ENCODE data around the gene ELMO3.

DNA sequence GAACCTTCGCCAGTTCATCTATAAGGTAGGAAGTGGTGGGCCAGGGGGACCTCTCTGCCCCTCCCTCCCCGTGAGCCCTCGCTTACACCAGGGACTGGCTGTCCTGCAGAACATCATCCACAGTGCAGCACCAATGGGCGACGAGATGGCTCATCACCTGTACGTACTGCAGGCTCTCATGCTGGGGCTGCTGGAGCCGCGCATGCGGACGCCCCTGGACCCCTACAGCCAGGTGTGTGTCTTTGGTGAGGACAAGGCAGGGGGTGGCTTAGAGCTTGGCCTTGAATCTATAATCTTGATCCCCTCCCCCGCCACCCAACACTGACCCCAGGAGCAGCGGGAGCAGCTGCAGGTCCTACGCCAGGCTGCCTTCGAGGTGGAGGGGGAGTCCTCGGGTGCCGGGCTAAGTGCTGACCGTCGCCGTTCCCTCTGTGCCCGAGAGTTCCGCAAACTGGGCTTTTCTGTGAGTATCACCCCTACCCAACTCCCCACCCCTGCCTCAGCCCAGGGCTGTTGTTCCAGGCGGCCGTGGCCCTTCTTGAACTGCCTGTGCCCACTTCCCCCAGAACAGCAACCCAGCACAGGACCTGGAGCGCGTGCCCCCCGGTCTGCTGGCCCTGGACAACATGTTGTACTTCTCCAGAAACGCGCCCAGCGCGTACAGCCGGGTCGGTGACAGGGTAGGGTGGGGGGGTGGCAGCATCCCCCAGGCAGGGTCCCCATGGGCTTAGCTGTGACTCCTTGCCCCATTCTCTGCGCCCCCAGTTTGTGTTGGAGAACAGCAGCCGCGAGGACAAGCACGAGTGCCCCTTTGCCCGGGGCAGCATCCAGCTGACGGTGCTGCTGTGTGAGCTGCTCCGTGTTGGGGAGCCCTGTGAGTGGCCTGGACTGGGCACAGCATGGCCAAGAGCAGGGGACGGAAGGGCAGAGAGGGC is 2.7 kb downstream of the ELMO3 start:
- TF ChIP-seq, protein P1, sequence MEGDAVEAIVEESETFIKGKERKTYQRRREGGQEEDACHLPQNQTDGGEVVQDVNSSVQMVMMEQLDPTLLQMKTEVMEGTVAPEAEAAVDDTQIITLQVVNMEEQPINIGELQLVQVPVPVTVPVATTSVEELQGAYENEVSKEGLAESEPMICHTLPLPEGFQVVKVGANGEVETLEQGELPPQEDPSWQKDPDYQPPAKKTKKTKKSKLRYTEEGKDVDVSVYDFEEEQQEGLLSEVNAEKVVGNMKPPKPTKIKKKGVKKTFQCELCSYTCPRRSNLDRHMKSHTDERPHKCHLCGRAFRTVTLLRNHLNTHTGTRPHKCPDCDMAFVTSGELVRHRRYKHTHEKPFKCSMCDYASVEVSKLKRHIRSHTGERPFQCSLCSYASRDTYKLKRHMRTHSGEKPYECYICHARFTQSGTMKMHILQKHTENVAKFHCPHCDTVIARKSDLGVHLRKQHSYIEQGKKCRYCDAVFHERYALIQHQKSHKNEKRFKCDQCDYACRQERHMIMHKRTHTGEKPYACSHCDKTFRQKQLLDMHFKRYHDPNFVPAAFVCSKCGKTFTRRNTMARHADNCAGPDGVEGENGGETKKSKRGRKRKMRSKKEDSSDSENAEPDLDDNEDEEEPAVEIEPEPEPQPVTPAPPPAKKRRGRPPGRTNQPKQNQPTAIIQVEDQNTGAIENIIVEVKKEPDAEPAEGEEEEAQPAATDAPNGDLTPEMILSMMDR (IDR thresholded peaks at IDR 0.05; ENCODE audit: low read depth, low read length, poor library complexity, severe bottlenecking), result no peak
- TF ChIP-seq EZH2phosphoT487 (IDR thresholded peaks at IDR 0.05; ENCODE audit: borderline replicate concordance, low read length), result no peak
